SU-DHL-6 (cell line): ENCODE measurements around the gene IRGQ.

ENCODE experiments used
- EZH2phosphoT487 ChIP-seq: fragments of 200-600 bp; sonication (generic), shearing (Covaris generic); conservative IDR thresholded peaks from 2 replicates; pipeline ENCODE4 v1.6.1; 2018; ENCODE audit warnings: mild to moderate bottlenecking, antibody characterized with exemption, low read length, moderate library complexity, mixed read lengths
- TF ChIP-seq, protein P1 (sequence below): fragments of 200-600 bp; sonication (generic); IDR thresholded peaks from one replicate; pipeline ENCODE4 v1.5.1; 2017; ENCODE audit warnings: antibody characterized with exemption, mild to moderate bottlenecking, low read length, moderate library complexity; ENCODE audit not compliant: insufficient read depth, poor library complexity, severe bottlenecking

DNA sequence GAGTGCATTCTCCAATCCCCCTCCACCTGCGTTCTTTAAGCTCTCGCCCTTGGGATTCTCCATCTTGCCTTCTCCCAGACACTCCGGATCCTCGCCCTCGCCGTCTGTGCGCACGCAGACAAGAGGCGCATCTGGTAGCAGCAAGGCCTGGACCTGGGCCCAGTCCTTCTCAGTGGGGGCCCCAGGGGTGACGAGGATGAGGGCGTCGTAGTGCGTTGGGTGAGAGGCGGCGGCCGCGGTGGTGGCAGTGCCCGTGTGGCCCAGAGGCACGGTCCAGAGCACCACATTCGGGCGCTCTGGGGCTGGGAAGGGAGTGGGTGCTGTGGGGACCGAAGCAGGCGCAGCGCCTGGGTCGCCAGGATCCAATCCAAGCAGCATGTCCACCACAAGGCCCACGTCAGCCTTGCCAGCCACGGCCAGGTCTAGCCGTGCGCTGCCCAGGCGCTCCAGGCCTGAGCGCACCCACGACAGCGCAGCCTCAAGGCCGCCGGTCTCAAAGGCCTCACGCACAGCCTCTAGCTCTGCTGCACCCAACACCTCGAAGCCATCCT lies 3.1 kb downstream of the IRGQ start:
- TF ChIP-seq, protein P1, sequence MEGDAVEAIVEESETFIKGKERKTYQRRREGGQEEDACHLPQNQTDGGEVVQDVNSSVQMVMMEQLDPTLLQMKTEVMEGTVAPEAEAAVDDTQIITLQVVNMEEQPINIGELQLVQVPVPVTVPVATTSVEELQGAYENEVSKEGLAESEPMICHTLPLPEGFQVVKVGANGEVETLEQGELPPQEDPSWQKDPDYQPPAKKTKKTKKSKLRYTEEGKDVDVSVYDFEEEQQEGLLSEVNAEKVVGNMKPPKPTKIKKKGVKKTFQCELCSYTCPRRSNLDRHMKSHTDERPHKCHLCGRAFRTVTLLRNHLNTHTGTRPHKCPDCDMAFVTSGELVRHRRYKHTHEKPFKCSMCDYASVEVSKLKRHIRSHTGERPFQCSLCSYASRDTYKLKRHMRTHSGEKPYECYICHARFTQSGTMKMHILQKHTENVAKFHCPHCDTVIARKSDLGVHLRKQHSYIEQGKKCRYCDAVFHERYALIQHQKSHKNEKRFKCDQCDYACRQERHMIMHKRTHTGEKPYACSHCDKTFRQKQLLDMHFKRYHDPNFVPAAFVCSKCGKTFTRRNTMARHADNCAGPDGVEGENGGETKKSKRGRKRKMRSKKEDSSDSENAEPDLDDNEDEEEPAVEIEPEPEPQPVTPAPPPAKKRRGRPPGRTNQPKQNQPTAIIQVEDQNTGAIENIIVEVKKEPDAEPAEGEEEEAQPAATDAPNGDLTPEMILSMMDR: no peak
- no peak for TF ChIP-seq EZH2phosphoT487
